ENCODE data around the gene ATCAY.

DNA sequence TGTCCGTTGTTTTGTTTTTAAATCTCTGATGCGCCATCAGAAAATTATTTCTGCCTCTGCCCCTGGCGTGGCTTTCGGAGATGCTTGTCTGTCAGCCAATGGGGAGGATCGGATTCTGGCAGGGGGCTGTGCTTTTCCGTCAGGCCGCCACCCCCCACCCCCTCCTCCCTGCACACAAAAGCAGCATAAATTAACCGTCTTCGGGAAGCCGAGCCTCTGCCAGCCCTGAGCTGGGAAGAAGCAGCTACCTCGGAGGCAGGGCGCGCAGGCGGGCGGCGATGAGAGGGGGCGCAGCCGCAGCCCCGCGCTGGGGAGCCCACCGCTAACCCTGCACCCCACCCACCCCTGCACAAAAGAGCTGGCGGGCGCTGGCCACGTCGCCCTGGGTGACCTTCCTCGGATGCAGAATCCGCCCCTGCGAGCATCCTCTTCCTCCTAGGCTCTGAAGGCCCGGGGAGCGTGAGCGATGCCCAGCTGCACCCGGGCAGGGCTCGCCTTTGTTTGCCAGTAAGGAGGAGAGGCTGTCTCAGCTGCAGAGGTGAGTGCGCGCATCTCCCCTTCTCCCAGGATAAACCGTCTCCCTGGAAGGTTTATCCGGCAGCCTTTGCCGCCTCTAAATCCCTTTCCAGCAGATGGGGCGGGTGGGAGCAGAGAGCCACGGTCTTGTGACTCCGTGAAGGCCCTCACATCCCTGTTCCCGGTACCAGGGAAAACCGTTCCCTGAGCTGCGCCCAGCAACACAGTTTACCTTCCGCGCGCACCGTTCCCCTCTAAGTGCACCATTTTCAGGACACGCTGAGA, at the start of gene ATCAY:
- TF ChIP-seq, protein P1, sequence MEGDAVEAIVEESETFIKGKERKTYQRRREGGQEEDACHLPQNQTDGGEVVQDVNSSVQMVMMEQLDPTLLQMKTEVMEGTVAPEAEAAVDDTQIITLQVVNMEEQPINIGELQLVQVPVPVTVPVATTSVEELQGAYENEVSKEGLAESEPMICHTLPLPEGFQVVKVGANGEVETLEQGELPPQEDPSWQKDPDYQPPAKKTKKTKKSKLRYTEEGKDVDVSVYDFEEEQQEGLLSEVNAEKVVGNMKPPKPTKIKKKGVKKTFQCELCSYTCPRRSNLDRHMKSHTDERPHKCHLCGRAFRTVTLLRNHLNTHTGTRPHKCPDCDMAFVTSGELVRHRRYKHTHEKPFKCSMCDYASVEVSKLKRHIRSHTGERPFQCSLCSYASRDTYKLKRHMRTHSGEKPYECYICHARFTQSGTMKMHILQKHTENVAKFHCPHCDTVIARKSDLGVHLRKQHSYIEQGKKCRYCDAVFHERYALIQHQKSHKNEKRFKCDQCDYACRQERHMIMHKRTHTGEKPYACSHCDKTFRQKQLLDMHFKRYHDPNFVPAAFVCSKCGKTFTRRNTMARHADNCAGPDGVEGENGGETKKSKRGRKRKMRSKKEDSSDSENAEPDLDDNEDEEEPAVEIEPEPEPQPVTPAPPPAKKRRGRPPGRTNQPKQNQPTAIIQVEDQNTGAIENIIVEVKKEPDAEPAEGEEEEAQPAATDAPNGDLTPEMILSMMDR (IDR thresholded peaks at IDR 0.05) = no peak
- TF ChIP-seq POLR2A (IDR thresholded peaks at IDR 0.05) = no peak

Data from esophagus squamous epithelium (tissue), 4 donors.